Panc1 (cell line): ENCODE measurements around the gene B3GALNT2. TPM values are rescaled to one million over a fixed set of nuclear protein-coding genes. Genes with fewer than 3 reads are reported as not detected.

Source experiments
- ATAC-seq: fragments of 200-7000 bp; cut with Tn5 transposase; 2 replicates; pipeline ENCODE4 v1.9.1; 2020; ENCODE audit warnings: mild to moderate bottlenecking, moderate library complexity
- BruUV-seq: library from RNA; stranded (reverse); fragments of 400-500 nt; replicated peaks from 2 replicates; lab custom pipeline; 2021; lab: Mats Ljungman, UMichigan
- CTCF ChIA-PET: fragments of 300-600 bp; sonication (Branson Sonifier 250); formaldehyde crosslinking; loops from one replicate; lab custom pipeline; 2022; ENCODE audit warnings: antibody characterized with exemption; lab: Charles Lee
- POLR2A ChIA-PET: fragments of 300-600 bp; sonication (Branson Sonifier 250); formaldehyde crosslinking; loops from one replicate; lab custom pipeline; 2022; ENCODE audit warnings: antibody characterized with exemption; lab: Charles Lee
- DNase-seq: peaks from one replicate; pipeline ENCODE4 v3.0.0-alpha.2; 2010; ENCODE audit warnings: low read depth, low spot score
- H3K27ac ChIP-seq: 2 replicates; pipeline ENCODE4 v1.5.1; 2011; ENCODE audit warnings: mild to moderate bottlenecking, low read length, inconsistent platforms
- H3K27me3 ChIP-seq: fragments of 200-500 bp; sonication (Bioruptor generic); 2 replicates; pipeline ENCODE4 v1.6.0; 2014; ENCODE audit warnings: low read length, inconsistent platforms; ENCODE audit not compliant: control insufficient read depth, insufficient read depth
- H3K36me3 ChIP-seq: fragments of 200-500 bp; sonication (Bioruptor generic); 2 replicates; pipeline ENCODE4 v1.5.1; 2014; ENCODE audit warnings: inconsistent platforms, mild to moderate bottlenecking, low read length, moderate library complexity; ENCODE audit not compliant: control insufficient read depth, insufficient read depth
- H3K4me1 ChIP-seq: 2 replicates; pipeline ENCODE4 v1.5.1; 2011; ENCODE audit warnings: inconsistent platforms, mild to moderate bottlenecking, low read length, moderate library complexity; ENCODE audit not compliant: control insufficient read depth, insufficient read depth
- H3K4me3 ChIP-seq, 2 experiments: 2 replicates each; pipeline ENCODE4 v1.5.1; 2011 to 2012; ENCODE audit warnings: low read depth in 2 of 2, low read length in 2 of 2, mild to moderate bottlenecking in 2 of 2, inconsistent platforms in 1 of 2, moderate library complexity in 1 of 2
- H3K9me3 ChIP-seq: fragments of 200-500 bp; sonication (Bioruptor generic); 2 replicates; pipeline ENCODE4 v1.5.1; 2014; ENCODE audit warnings: low read depth, mild to moderate bottlenecking, inconsistent platforms, low read length, moderate library complexity; ENCODE audit not compliant: control insufficient read depth, insufficient read depth
- CTCF ChIP-seq: fragments of 450-650 bp; IDR thresholded peaks from 2 replicates; pipeline ENCODE4 v1.5.1; 2017; ENCODE audit warnings: mild to moderate bottlenecking
- POLR2AphosphoS5 ChIP-seq: IDR thresholded peaks from 2 replicates; pipeline ENCODE4 v1.6.1; 2012; ENCODE audit warnings: mild to moderate bottlenecking, low read depth, low read length, moderate library complexity
- REST ChIP-seq, 2 experiments: IDR thresholded peaks; 2 replicates each; pipeline ENCODE4 v1.6.1; 2011 to 2012; ENCODE audit warnings: low read depth in 2 of 2, control low read depth in 1 of 2, low read length in 1 of 2, mild to moderate bottlenecking in 1 of 2, moderate library complexity in 1 of 2; ENCODE audit not compliant: insufficient read depth in 1 of 2
- SIN3A ChIP-seq: IDR thresholded peaks from 2 replicates; pipeline ENCODE4 v1.6.1; 2012; ENCODE audit warnings: low read depth, mild to moderate bottlenecking, low read length, moderate library complexity, borderline replicate concordance; ENCODE audit not compliant: insufficient read depth
- TCF7L2 ChIP-seq: IDR thresholded peaks from 2 replicates; pipeline ENCODE4 v1.6.1; 2011; ENCODE audit warnings: mild to moderate bottlenecking, low read depth, low read length, inconsistent platforms
- in situ Hi-C: cut with HindIII; loops from 2 replicates; pipeline ENCODE4 v1.10.0; 2016; ENCODE audit warnings: low sequenced_read_pairs, low pct_unique_long_range_greater_than_20kb
- intact Hi-C: fragments of 100-400 bp; cut with micrococcal nuclease; formaldehyde crosslinking; loops from one replicate; pipeline ENCODE4 v1.10.0; 2022; ENCODE audit not compliant: unreplicated experiment
- total RNA-seq: library from RNA; stranded (reverse); gene quantifications from one replicate; pipeline ENCODE4 v1.2.1, GENCODE V29; 2021; ENCODE audit not compliant: unreplicated experiment

Gene B3GALNT2
- total RNA-seq, 1 experiment from 2014 or later = 40.7 TPM

GRCh38 chr1:235502601-235503402 is 1.4 kb downstream of the B3GALNT2 start:
- POLR2A ChIA-PET = no interaction called here
- Histone ChIP-seq H3K27me3 (no peaks in the 10 kb centered on the region), H3K4me1 (peaks cover 11% of the 10 kb centered on the region), H3K4me3 (peak overlapping the region; percentile 91 to 94), H3K36me3 (no peaks in the 10 kb centered on the region; the same call in none of the 2 replicates), H3K27ac (peak overlapping the region; percentile 84), H3K9me3 (no peaks in the 10 kb centered on the region)
- DNase-seq = no peak
- no peak for ATAC-seq
- TSS peak; percentile 77 for BruUV-seq
- intact Hi-C loops = no loop called here
- TF ChIP-seq REST (IDR thresholded peaks at IDR 0.05; ENCODE audit: insufficient read depth in 1 of 2, low read depth in 2 of 2, low read length in 1 of 2) (no peak), SIN3A (no peak)
- in situ Hi-C loops = no loop called here
- CTCF ChIA-PET = no interaction called here

GRCh38 chr1:235500971-235501540 is 3.2 kb downstream of the B3GALNT2 start:
- Histone ChIP-seq H3K27ac (peak overlapping the region; percentile 36), H3K36me3 (no peaks in the 10 kb centered on the region; the same call in none of the 2 replicates), H3K4me1 (peaks cover 11% of the 10 kb centered on the region), H3K4me3 (no peak overlapping the region), H3K9me3 (no peaks in the 10 kb centered on the region), H3K27me3 (no peaks in the 10 kb centered on the region)
- DNase-seq = no peak
- POLR2A ChIA-PET = no interaction called here
- ATAC-seq = no peak
- no peak for TF ChIP-seq TCF7L2
- no peak for TF ChIP-seq POLR2AphosphoS5
- intact Hi-C loops = no loop called here
- BruUV-seq = no TSS peak
- CTCF ChIA-PET = no interaction called here
- in situ Hi-C loops = no loop called here

- intact Hi-C loops (no loop called here), in situ Hi-C loops (no loop called here)
- POLR2A ChIA-PET = interaction anchor here (0.7 kb wide), 1 partner anchor 9 kb away, joined by 3 read pairs; no protein-coding TSS in a partner anchor
- DNase-seq = no peak
- H3K4me3 ChIP-seq = no peak overlapping the region
- TF ChIP-seq TCF7L2 (no peak), CTCF (no peak), REST (IDR thresholded peaks at IDR 0.05; ENCODE audit: insufficient read depth in 1 of 2, low read depth in 2 of 2, low read length in 1 of 2) (no peak), POLR2AphosphoS5 (no peak), SIN3A (no peak)
- ATAC-seq = no peak
- H3K9me3 ChIP-seq = no peaks in the 10 kb centered on the region
- no peak overlapping the region for H3K27ac ChIP-seq
- peaks cover 19% of the 10 kb centered on the region; the same call in 1 of the 2 replicates for H3K36me3 ChIP-seq
- CTCF ChIA-PET = no interaction called here
- no TSS peak for BruUV-seq
- H3K4me1 ChIP-seq = no peaks in the 10 kb centered on the region; the same call in 1 of the 2 replicates
- no peaks in the 10 kb centered on the region for H3K27me3 ChIP-seq
These were observed 8.7 kb downstream of the B3GALNT2 start for GRCh38 chr1:235495551-235495950.
